Occipital lobe (tissue), 2 donors: ENCODE data around the gene LDLRAD4. TPM values are rescaled to one million over a fixed set of nuclear protein-coding genes. Genes with fewer than 3 reads are reported as not detected.
"Not testable (repeated sequence)": the region's sequence is repeated elsewhere in the genome, so short reads cannot be mapped to it uniquely, and the experiment has no call there.

ENCODE experiments used
- DNase-seq: peaks from one replicate; lab custom pipeline; 2025; lab: John Stamatoyannopoulos, UW
- total RNA-seq: library from RNA; depleted of rRNA; stranded (reverse); fragments of >200 nt; gene quantifications from one replicate; pipeline ENCODE4 v1.2.3, GENCODE V29; 2014

The LDLRAD4 gene
- total RNA-seq, 1 donor from 2014 or later, result 129 TPM

GRCh38 chr18:13455960-13456481 lies 237.5 kb downstream of the LDLRAD4 start:
- no peak for DNase-seq

DNA sequence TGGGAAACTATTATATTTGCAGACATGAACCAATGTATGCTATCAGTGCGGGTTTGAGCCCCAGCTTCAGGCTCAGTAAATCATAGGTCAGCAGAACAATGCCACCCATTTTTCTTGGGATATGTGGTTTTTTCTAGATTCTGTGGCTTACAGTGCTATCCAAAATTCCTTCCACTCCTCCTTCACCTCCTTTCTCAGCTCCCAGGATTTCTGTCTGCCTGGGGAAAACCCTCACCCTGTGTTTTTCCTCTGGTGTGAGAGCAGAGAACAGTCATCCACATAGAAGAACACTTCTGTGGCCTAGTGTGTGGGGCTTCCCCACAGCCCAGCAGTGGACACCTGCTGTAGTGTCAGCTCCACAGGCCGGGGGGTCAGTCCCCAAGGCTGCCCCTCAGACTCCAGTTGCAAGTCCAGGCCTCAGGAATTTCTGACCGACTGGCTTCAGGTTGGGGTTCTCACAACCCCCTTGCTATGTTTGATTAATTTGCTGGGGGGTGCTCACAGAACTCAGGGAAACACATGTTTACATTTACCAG lies 238.2 kb downstream of the LDLRAD4 start:
- DNase-seq, result no peak

DNA sequence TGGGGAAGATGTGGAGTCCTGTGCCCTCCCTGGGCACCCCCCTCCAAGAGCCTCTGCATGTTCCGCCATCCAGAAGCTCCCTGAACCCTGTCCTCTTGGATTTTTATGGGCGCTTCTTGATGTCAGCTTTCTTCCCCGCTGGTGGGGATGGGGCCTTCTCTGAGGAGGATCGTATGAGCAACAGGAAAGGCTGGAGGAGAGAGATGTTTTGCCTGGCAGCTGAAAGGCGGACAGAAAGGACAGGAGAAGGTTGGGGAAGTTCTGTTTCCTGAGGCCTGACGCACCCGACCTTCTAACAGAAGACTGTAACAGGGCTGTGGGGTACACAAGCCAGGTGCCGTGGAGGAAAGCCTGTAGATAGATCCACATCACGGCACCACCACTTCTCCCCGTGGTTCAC lies 238.8 kb downstream of the LDLRAD4 start:
- DNase-seq, result no peak

DNA sequence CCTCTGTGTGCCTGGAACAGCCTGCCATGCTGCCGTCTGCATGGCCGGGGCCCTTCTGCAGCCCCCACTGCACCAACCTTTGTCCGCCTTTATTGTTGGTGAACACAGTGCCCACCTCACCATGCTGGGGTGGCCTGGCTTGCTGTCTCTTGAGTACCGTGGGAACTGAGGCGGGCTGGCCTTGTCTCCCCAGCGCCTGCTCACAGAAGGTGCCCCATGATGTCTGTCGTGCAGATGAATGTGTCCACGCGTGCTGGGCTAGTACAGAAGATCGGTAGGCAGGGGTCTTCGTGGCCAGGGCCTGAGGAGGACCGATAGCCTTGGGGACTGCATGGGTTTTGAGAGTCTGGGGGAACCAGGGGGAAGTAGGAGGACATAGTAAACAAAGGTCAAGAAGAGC lies 242.4 kb downstream of the LDLRAD4 start:
- DNase-seq, result no peak

DNA sequence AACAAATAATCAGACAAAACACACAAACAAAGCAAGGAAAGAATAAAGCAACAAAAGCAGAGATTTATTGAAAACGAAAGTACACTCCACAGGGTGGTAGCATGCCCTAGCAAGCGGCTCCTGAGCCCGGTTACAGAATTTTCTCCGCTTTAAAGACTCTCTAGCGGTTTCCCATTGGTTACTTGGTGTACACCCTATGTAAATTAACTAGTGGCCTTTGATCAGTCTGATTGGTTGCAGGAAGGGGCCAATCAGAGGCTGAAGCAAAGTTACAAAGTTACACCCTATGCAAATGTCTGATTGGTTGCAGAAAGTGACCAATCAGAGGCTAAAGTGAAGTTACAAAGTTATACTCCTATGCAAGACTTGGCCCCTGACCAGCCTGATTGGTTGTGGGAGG lies 242.9 kb downstream of the LDLRAD4 start:
- DNase-seq, result no peak

DNA sequence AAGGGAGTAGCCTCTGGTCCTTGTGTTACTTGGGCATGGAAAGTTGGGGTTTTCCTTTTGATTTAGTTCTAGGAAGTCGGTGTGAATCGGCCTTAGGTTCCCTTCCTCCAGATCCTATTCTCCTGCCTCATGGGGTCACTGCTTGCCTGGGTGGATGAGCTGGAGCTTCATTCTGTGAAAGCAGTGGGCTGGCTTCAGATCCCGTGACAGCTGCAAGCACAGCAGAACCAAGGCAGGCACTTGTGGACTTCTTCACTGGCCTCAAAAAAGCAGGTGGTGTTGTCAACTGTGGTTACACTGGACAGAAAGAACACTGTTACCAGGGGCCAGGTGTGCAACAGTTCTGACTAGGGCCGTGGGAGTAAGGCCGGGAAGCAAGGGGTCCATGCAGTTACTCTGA lies 243.4 kb downstream of the LDLRAD4 start:
- no peak for DNase-seq

DNA sequence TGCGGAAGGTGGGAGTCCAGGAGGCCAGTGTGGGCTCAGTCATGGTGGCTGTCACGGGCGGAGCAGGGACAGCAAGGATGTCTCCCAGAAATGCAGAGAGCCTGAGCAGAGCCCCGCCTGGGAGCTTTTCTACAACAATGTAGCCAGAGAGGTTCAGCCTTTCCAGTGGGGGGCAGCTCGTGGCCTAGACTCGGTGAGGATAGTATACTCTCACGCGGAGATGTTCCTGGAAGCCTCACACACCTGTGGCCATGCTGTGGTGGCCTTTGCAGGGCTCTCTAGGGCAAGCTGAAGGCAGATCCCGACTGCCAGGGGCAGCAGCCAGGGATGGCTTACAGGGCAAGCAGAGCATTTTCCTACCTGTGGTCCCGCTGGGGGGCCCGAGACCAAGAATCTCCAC lies 244.1 kb downstream of the LDLRAD4 start:
- no peak for DNase-seq

- DNase-seq, result no peak
These were observed 245.1 kb downstream of the LDLRAD4 start for GRCh38 chr18:13463526-13464210.

DNA sequence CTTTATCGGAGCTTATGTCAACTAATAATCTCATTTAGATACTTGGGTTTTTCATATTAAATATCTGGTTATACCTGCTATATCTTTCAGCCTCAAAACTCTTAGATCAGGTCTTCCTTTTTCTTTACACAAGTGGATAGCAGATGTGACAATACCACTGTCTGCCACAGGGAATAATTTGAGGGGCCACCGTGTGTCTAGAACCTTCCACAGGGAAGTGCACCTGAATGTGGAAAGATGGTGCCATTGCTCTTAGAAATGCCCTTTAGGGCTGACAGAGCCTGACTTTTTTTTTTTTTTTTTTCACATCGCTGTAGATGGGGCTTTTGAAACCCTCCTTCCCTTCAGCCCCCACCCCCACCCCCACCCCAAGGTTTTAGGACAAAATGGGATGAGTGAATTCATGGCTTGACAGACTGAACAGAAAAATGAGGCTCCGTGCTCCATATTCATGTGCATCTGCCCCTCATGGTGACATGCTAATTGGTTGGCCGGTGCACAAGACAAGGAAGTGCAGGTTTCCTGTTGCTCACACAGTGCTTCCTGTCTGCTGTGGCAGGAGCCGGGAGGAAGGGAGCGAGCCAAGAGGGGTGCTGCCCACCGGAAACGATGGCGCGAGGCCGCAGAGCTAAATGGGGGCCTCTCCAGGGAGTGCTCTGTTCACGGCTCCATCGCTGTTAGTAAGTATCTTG lies 246.0 kb downstream of the LDLRAD4 start:
- no peak for DNase-seq

DNA sequence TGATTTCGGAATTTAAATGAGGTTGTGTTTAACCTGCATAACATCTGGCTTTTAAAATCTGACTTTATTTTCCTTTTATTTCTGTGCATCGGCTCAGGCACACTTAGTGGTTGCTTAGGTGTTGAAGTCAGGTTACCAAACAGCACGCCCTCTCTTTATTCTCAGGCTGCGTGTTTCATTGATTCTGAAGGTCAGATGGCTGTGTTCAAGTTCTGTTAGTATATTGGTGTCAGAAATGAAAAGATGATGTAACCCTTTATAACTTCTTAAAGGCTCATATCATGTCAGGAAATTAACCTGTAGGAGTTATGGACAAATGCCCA lies 246.5 kb downstream of the LDLRAD4 start:
- DNase-seq, result no peak

- DNase-seq, result no peak
These were observed 246.9 kb downstream of the LDLRAD4 start for GRCh38 chr18:13465476-13465875.

DNA sequence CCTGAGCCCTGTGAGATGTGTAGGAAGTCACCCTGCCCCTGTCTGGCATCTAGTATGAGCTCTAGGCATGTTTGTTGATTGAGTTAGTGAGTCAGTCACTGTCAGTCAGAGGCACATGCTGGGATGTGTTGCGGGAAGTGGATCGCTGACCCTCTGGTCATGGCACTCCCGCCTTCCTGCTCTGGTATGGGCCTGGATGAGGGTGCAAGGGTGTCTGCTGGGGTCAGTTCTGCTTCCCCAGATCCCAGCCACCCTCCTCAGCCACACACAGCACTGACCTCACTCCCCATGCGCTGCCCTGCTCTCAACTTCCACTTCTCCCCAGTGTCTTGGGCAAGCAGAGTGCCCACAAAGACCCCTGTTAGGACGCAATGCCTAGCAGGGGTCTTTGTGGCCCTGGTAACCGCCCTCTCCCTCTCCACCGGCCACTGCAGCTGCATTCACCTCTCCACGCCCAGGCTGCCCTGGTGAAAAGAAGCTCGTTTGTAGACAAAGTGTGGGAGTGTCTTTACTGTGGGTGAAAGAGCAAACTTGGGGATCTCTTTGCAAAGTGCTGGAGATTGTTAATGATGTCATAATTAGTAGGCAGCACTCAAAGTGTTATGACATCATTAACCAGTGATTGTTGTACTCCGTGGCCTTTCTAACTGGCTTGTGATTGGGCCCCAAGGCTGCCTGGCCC lies 252.1 kb downstream of the LDLRAD4 start:
- DNase-seq, result no peak

GRCh38 chr18:13471198-13471845 lies 252.8 kb downstream of the LDLRAD4 start:
- no peak for DNase-seq

GRCh38 chr18:13471971-13472628 lies 253.5 kb downstream of the LDLRAD4 start:
- no peak for DNase-seq

GRCh38 chr18:13473751-13474150 lies 255.2 kb downstream of the LDLRAD4 start:
- DNase-seq, result no peak

DNA sequence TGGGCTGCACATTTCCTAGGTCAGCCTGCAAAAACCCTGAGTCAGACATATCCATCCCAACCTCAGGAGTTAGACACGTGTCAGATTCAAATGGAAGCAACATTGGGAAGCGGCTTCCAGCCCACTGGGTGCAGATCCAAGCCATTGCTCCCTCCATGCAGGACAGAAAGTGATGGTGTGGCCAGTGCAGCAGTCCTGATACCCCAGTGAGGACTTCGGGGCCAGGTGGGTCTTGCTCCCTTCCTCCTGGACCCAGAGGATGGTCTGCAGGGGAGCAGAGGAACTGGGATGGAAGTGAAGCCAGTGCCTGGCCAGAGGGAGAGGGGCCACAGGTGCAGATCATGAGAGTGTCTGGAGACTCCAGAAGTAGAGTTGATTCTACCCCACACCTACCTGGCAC lies 255.8 kb downstream of the LDLRAD4 start:
- DNase-seq, result no peak

DNA sequence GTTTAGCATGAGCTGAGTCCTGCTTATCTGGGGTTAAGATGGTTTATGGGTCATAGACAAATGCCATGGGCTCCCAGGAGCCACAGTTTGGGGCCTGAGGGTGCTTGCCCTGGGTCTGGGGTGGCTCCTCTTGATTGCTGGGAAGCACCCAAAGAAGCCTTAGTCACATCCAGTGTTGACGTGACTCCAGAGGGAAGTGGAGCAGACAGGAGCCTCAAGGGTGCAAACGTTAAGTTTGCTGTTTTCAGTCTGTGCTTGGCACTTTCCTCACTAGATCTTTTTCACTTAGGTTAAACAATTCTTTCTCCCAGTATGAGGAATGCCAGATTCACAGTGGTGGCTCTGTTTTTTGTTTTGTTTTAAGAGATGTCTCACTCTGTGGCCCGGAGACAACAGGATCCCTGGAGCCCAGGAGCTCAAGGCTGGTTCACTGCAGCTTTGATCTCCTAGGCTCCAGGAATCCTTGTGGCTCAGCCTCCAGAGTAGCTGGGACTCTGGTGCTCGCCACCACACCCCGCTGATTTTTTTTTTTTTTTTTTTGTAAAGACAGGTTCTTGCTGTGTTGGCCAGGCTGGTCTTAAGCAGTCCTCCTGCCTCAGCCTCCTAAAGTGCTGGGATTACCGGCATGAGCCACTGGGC lies 256.5 kb downstream of the LDLRAD4 start:
- DNase-seq, result no peak

DNA sequence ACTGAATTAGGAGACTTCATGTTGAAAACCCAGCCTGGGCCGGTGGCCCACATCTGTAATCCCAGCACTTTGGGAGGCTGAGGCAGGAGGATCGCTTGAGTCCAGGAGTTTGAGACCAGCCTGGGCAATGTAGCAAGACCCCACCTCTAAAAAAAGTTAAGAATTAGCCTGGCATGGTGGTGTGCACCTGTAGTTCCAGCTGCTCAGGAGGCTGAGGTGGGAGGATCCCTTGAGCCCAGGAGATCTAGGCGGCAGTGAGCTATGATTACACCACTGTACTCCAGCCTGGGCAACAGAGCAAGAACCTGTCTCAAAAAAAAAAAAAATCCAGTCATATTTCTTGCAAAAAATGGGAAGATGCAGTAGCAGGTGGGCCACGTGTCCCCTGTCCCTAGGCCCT lies 257.8 kb downstream of the LDLRAD4 start:
- DNase-seq, result not testable (repeated sequence)

- no peak for DNase-seq
These were observed 258.7 kb downstream of the LDLRAD4 start for GRCh38 chr18:13477147-13477683.

- DNase-seq, result no peak
These were observed 262.2 kb downstream of the LDLRAD4 start for GRCh38 chr18:13480571-13481255.
